GM23338 (cell line): ENCODE results near the gene RIC3. TPM values are rescaled to one million over a fixed set of nuclear protein-coding genes. Genes with fewer than 3 reads are reported as not detected.

Experiments
- ATAC-seq: fragments of 200-7000 bp; cut with Tn5 transposase; 3 replicates; pipeline ENCODE4 v1.9.1; 2020
- DNase-seq: peaks from one replicate; pipeline ENCODE4 v3.0.0-alpha.2; 2015; ENCODE audit warnings: low spot score
- H2AFZ ChIP-seq: fragments of 200-600 bp; sonication (generic); 2 replicates; pipeline ENCODE4 v1.8.0; 2016; ENCODE audit warnings: antibody characterized with exemption, mild to moderate bottlenecking, moderate library complexity
- H3F3A ChIP-seq: fragments of 200-600 bp; sonication (generic); replicated peaks from 2 replicates; pipeline ENCODE4 v1.8.0; 2017; ENCODE audit warnings: antibody characterized with exemption, mixed run types, low read depth
- H3K27ac ChIP-seq: fragments of 200-600 bp; sonication (generic); 2 replicates; pipeline ENCODE4 v1.6.1; 2016; ENCODE audit warnings: low read depth
- H3K27me3 ChIP-seq: fragments of 200-600 bp; sonication (generic); 2 replicates; pipeline ENCODE4 v1.8.0; 2016; ENCODE audit warnings: mild to moderate bottlenecking, mixed run types, moderate library complexity; ENCODE audit not compliant: insufficient read depth
- H3K36me3 ChIP-seq: fragments of 200-600 bp; sonication (generic); 2 replicates; pipeline ENCODE4 v1.8.0; 2016; ENCODE audit warnings: mild to moderate bottlenecking; ENCODE audit not compliant: insufficient read depth
- H3K4me1 ChIP-seq: fragments of 200-600 bp; sonication (generic); 2 replicates; pipeline ENCODE4 v1.8.0; 2016; ENCODE audit warnings: mild to moderate bottlenecking, moderate library complexity; ENCODE audit not compliant: insufficient read depth
- H3K4me2 ChIP-seq: fragments of 200-600 bp; sonication (generic); 2 replicates; pipeline ENCODE4 v1.7.1; 2017; ENCODE audit warnings: mixed run types
- H3K4me3 ChIP-seq: fragments of 200-600 bp; sonication (generic); 2 replicates; pipeline ENCODE4 v1.6.1; 2016; ENCODE audit warnings: mixed run types
- H3K79me2 ChIP-seq: fragments of 200-600 bp; sonication (generic); replicated peaks from 2 replicates; pipeline ENCODE4 v1.8.0; 2017; ENCODE audit warnings: mild to moderate bottlenecking; ENCODE audit not compliant: insufficient read depth
- H3K9me2 ChIP-seq: fragments of 200-600 bp; sonication (generic); 2 replicates; pipeline ENCODE4 v1.8.0; 2017; ENCODE audit not compliant: insufficient read depth
- H4K20me1 ChIP-seq: fragments of 200-600 bp; sonication (generic); replicated peaks from 2 replicates; pipeline ENCODE4 v1.8.0; 2017; ENCODE audit warnings: mild to moderate bottlenecking; ENCODE audit not compliant: insufficient read depth
- H3K27ac Mint-ChIP-seq: 2 replicates; pipeline ENCODE4 v1.8.0; 2020; ENCODE audit warnings: inconsistent platforms, mild to moderate bottlenecking, moderate library complexity, mixed read lengths
- H3K27me3 Mint-ChIP-seq: 3 replicates; pipeline ENCODE4 v1.8.0; 2022; ENCODE audit warnings: low read depth, mild to moderate bottlenecking, moderate library complexity, mixed read lengths, inconsistent platforms; ENCODE audit not compliant: insufficient read depth, poor library complexity
- H3K36me3 Mint-ChIP-seq: 3 replicates; pipeline ENCODE4 v1.8.0; 2021; ENCODE audit warnings: low read depth, mild to moderate bottlenecking, inconsistent platforms, moderate library complexity, mixed read lengths
- H3K4me1 Mint-ChIP-seq: 3 replicates; pipeline ENCODE4 v1.8.0; 2020; ENCODE audit warnings: mild to moderate bottlenecking, inconsistent platforms, mixed read lengths
- H3K4me3 Mint-ChIP-seq: 3 replicates; pipeline ENCODE4 v1.8.0; 2021; ENCODE audit warnings: moderate library complexity, mild to moderate bottlenecking, inconsistent platforms, mixed read lengths
- H3K9me3 Mint-ChIP-seq: 3 replicates; pipeline ENCODE4 v1.8.0; 2020; ENCODE audit warnings: moderate library complexity, mild to moderate bottlenecking, inconsistent platforms, mixed read lengths
- CREB1 ChIP-seq: fragments of 250-450 bp; sonication (Bioruptor Pico); IDR thresholded peaks from 2 replicates; pipeline ENCODE4 v1.5.0; 2020; ENCODE audit warnings: low read depth, mild to moderate bottlenecking, moderate library complexity
- CTCF ChIP-seq, 2 experiments: fragments of 200-600 bp in 1 of 2; sonication (generic) in 1 of 2; conservative IDR thresholded peaks; 2 replicates each; pipeline versions ENCODE4 v1.5.1 to v1.6.1; 2016 to 2017; ENCODE audit warnings: antibody characterized with exemption in 2 of 2, low read depth in 2 of 2, mild to moderate bottlenecking in 2 of 2, moderate library complexity in 1 of 2
- ETS1 ChIP-seq: IDR thresholded peaks from 2 replicates; pipeline ENCODE4 v1.6.1; 2016; ENCODE audit warnings: antibody characterized with exemption
- EZH2 ChIP-seq: fragments of 200-600 bp; sonication (generic); IDR thresholded peaks from one replicate; pipeline ENCODE4 v1.8.0; 2017; ENCODE audit warnings: antibody characterized with exemption, mild to moderate bottlenecking, low read depth; ENCODE audit not compliant: unreplicated experiment
- EZH2phosphoT487 ChIP-seq: fragments of 200-600 bp; sonication (generic); IDR thresholded peaks from one replicate; pipeline ENCODE4 v1.8.1; 2018; ENCODE audit warnings: antibody characterized with exemption; ENCODE audit not compliant: unreplicated experiment
- JUNB ChIP-seq: IDR thresholded peaks from one replicate; pipeline ENCODE4 v1.6.1; 2016; ENCODE audit warnings: antibody characterized with exemption; ENCODE audit not compliant: unreplicated experiment
- NANOG ChIP-seq: IDR thresholded peaks from 2 replicates; pipeline ENCODE4 v1.6.1; 2016; ENCODE audit warnings: antibody characterized with exemption, borderline replicate concordance
- POLR2AphosphoS5 ChIP-seq: IDR thresholded peaks from 2 replicates; pipeline ENCODE4 v1.6.1; 2016; ENCODE audit warnings: antibody characterized with exemption, low read depth
- REST ChIP-seq: IDR thresholded peaks from one replicate; pipeline ENCODE4 v1.6.1; 2018; ENCODE audit warnings: antibody characterized with exemption; ENCODE audit not compliant: unreplicated experiment
- STAT1 ChIP-seq: IDR thresholded peaks from one replicate; pipeline ENCODE4 v1.6.1; 2016; ENCODE audit warnings: antibody characterized with exemption; ENCODE audit not compliant: unreplicated experiment
- ZNF114 ChIP-seq: fragments of 250-450 bp; sonication (Bioruptor Pico); IDR thresholded peaks from 2 replicates; pipeline ENCODE4 v1.5.0; 2020; ENCODE audit warnings: mild to moderate bottlenecking, moderate library complexity
- ZNF331 ChIP-seq: fragments of 250-450 bp; sonication (Bioruptor Pico); IDR thresholded peaks from 2 replicates; pipeline ENCODE4 v1.5.0; 2020; ENCODE audit warnings: low read depth, mild to moderate bottlenecking, moderate library complexity
- polyA plus RNA-seq: library from polyadenylated mRNA; unstranded; fragments of >200 nt; fragmentation: Nextera tagmentation; extraction: Ambion mirVana; gene quantifications from 2 replicates; pipeline ENCODE4 v1.2.1, GENCODE V29; 2016
- total RNA-seq: library from RNA; depleted of rRNA; stranded (reverse); fragments of >200 nt; shearing (Covaris generic); gene quantifications from 2 replicates; pipeline ENCODE4 v1.2.3, GENCODE V29; 2014
- TF ChIP-seq, protein P1 (sequence below): fragments of 250-450 bp; sonication (Bioruptor Pico); IDR thresholded peaks from 2 replicates; pipeline ENCODE4 v1.5.0; 2020; ENCODE audit warnings: mild to moderate bottlenecking, moderate library complexity

RIC3 gene
- total and polyA plus RNA-seq, 2 experiments from 2014 or later, result 17.8 to 21.3 TPM

- Histone ChIP-seq H3K9me2 (no peaks in the 10 kb centered on the region), H3K36me3 (peaks cover 10% of the 10 kb centered on the region), H3F3A (no peaks in the 10 kb centered on the region), H2AFZ (no peak overlapping the region), H3K79me2 (no peaks in the 10 kb centered on the region), H3K4me1 (no peaks in the 10 kb centered on the region), H3K27ac (no peak overlapping the region), H3K4me2 (no peak overlapping the region), H4K20me1 (peaks cover 2% of the 10 kb centered on the region; the same call in 1 of the 2 replicates), H3K4me3 (no peak overlapping the region), H3K27me3 (no peaks in the 10 kb centered on the region)
- Mint-ChIP-seq H3K4me1 (no peaks in the 10 kb centered on the region), H3K27ac (no peak overlapping the region), H3K36me3 (peaks cover 30% of the 10 kb centered on the region), H3K27me3 (peaks cover 7% of the 10 kb centered on the region), H3K4me3 (no peak overlapping the region), H3K9me3 (no peaks in the 10 kb centered on the region)
- no peak for TF ChIP-seq CREB1
- no peak for TF ChIP-seq ZNF331 (CRISPR knock-in tag)
- no peak for TF ChIP-seq NANOG
- no peak for TF ChIP-seq POLR2AphosphoS5
- no peak for TF ChIP-seq ETS1
- TF ChIP-seq STAT1, result no peak
- TF ChIP-seq ZNF114 (CRISPR knock-in tag), result no peak
- no peak for TF ChIP-seq EZH2
- TF ChIP-seq, protein P1, sequence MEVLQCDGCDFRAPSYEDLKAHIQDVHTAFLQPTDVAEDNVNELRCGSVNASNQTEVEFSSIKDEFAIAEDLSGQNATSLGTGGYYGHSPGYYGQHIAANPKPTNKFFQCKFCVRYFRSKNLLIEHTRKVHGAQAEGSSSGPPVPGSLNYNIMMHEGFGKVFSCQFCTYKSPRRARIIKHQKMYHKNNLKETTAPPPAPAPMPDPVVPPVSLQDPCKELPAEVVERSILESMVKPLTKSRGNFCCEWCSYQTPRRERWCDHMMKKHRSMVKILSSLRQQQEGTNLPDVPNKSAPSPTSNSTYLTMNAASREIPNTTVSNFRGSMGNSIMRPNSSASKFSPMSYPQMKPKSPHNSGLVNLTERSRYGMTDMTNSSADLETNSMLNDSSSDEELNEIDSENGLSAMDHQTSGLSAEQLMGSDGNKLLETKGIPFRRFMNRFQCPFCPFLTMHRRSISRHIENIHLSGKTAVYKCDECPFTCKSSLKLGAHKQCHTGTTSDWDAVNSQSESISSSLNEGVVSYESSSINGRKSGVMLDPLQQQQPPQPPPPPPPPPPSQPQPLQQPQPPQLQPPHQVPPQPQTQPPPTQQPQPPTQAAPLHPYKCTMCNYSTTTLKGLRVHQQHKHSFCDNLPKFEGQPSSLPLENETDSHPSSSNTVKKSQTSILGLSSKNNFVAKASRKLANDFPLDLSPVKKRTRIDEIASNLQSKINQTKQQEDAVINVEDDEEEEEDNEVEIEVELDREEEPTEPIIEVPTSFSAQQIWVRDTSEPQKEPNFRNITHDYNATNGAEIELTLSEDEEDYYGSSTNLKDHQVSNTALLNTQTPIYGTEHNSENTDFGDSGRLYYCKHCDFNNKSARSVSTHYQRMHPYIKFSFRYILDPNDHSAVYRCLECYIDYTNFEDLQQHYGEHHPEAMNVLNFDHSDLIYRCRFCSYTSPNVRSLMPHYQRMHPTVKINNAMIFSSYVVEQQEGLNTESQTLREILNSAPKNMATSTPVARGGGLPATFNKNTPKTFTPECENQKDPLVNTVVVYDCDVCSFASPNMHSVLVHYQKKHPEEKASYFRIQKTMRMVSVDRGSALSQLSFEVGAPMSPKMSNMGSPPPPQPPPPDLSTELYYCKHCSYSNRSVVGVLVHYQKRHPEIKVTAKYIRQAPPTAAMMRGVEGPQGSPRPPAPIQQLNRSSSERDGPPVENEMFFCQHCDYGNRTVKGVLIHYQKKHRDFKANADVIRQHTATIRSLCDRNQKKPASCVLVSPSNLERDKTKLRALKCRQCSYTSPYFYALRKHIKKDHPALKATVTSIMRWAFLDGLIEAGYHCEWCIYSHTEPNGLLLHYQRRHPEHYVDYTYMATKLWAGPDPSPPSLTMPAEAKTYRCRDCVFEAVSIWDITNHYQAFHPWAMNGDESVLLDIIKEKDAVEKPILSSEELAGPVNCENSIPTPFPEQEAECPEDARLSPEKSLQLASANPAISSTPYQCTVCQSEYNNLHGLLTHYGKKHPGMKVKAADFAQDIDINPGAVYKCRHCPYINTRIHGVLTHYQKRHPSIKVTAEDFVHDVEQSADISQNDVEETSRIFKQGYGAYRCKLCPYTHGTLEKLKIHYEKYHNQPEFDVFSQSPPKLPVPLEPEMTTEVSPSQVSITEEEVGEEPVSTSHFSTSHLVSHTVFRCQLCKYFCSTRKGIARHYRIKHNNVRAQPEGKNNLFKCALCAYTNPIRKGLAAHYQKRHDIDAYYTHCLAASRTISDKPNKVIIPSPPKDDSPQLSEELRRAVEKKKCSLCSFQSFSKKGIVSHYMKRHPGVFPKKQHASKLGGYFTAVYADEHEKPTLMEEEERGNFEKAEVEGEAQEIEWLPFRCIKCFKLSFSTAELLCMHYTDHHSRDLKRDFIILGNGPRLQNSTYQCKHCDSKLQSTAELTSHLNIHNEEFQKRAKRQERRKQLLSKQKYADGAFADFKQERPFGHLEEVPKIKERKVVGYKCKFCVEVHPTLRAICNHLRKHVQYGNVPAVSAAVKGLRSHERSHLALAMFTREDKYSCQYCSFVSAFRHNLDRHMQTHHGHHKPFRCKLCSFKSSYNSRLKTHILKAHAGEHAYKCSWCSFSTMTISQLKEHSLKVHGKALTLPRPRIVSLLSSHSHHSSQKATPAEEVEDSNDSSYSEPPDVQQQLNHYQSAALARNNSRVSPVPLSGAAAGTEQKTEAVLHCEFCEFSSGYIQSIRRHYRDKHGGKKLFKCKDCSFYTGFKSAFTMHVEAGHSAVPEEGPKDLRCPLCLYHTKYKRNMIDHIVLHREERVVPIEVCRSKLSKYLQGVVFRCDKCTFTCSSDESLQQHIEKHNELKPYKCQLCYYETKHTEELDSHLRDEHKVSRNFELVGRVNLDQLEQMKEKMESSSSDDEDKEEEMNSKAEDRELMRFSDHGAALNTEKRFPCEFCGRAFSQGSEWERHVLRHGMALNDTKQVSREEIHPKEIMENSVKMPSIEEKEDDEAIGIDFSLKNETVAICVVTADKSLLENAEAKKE, result no peak
- TF ChIP-seq CTCF (conservative IDR thresholded peaks at IDR 0.05; ENCODE audit: low read depth in 2 of 2), result no peak
- no peak for TF ChIP-seq EZH2phosphoT487
- TF ChIP-seq REST, result no peak
- no peak for TF ChIP-seq JUNB
- DNase-seq (no peak), ATAC-seq (no peak)
Measured at GRCh38 chr11:8097926-8098325, 70.9 kb downstream of the RIC3 start.
